Heart right ventricle (tissue), 16 donors: ENCODE measurements around the gene HSPB6. TPM values are rescaled to one million over a fixed set of nuclear protein-coding genes. Genes with fewer than 3 reads are reported as not detected.
"Not testable (repeated sequence)": the region's sequence is repeated elsewhere in the genome, so short reads cannot be mapped to it uniquely, and the experiment has no call there.

Source experiments
- ATAC-seq, 8 donors: fragments of 200-7000 bp; cut with Tn5 transposase; one replicate each; pipeline ENCODE4 v1.9.1; 2020; ENCODE audit warnings: mild to moderate bottlenecking in 8 of 8, moderate library complexity in 8 of 8, moderate number of reproducible peaks in 1 of 8
- DNase-seq, 2 donors: peaks; one replicate each; pipeline ENCODE4 v3.0.0-alpha.2; 2020
- H3K27ac ChIP-seq, 10 donors: fragments of 200-600 bp; sonication (generic) in 2 of 10; one replicate each; pipeline versions ENCODE4 v1.5.0 to v1.8.0; 2020 to 2022; ENCODE audit warnings: mild to moderate bottlenecking in 3 of 10
- H3K27me3 ChIP-seq, 7 donors: fragments of 200-600 bp; one replicate each; pipeline ENCODE4 v1.8.0; 2021 to 2022; ENCODE audit warnings: mild to moderate bottlenecking in 2 of 7
- H3K36me3 ChIP-seq, 9 donors: fragments of 200-600 bp; sonication (generic) in 1 of 9; one replicate each; pipeline versions ENCODE4 v1.5.0 to v1.8.0; 2020 to 2022; ENCODE audit warnings: mild to moderate bottlenecking in 2 of 9
- H3K4me1 ChIP-seq, 9 donors: fragments of 200-600 bp; sonication (generic) in 1 of 9; one replicate each; pipeline versions ENCODE4 v1.5.0 to v1.8.0; 2020 to 2022; ENCODE audit warnings: mild to moderate bottlenecking in 4 of 9
- H3K4me3 ChIP-seq, 10 donors: fragments of 200-600 bp; sonication (generic) in 2 of 10; one replicate each; pipeline versions ENCODE4 v1.5.0 to v1.8.0; 2020 to 2022; ENCODE audit warnings: mild to moderate bottlenecking in 7 of 10, moderate library complexity in 2 of 10
- H3K9me3 ChIP-seq, 11 donors: fragments of 200-600 bp in 10 of 11; sonication (generic) in 2 of 11; one replicate each; pipeline versions ENCODE4 v1.5.0 to v1.8.0; 2013 to 2022; ENCODE audit warnings: mild to moderate bottlenecking in 2 of 11, control low read depth in 1 of 11, moderate library complexity in 1 of 11
- CTCF ChIP-seq, 9 donors: fragments of 200-600 bp; sonication (generic) in 2 of 9; IDR thresholded peaks; one replicate each; pipeline versions ENCODE4 v1.5.0 to v1.8.0; 2021 to 2022; ENCODE audit warnings: antibody characterized with exemption in 9 of 9, mild to moderate bottlenecking in 5 of 9, moderate library complexity in 1 of 9
- WGBS, 2 donors: extraction: QIAGEN DNeasy Blood & Tissue Kit; methylation state at CpG; one replicate each; pipeline ENCODE4 v1.1.7; 2013; ENCODE audit warnings: inconsistent platforms in 1 of 2; 5-methylcytosine and 5-hydroxymethylcytosine counted together
- intact Hi-C, 10 donors: fragments of 100-400 bp; cut with DNase I; formaldehyde crosslinking; loops; one replicate each; pipeline versions ENCODE4 v1.11.1 to v1.14.2; 2022
- polyA plus RNA-seq, 2 donors: library from polyadenylated mRNA; stranded (reverse); fragments of 200-250 nt; gene quantifications; one replicate each; pipeline ENCODE4 v1.2.3, GENCODE V29; 2013
- total RNA-seq, 10 donors: library from RNA; stranded (reverse); fragmentation: NEBNext Ultra II Directional in 3 of 10; extraction: Animal tissue kit (Norgen Biotek cat#: 25700) in 3 of 10; gene quantifications; one replicate each; pipeline versions ENCODE4 v1.2.1 to v1.2.4, GENCODE V29; 2021 to 2023
- donor health status: Arrhythmogenic right ventricular cardiomyopathy.
- donor health status: ischemic (EF 13 %, LVEDD 7.1; RV severe dilation, severe dysfunction).
- donor health status: healthy with polysubstance abuse.
- donor health status: DM: no; HTN: yes; CAD: no.
- donor health status: DM: no; HTN: no; CAD: no.
- donor health status: ischemic (EF 25% LVEDD 6.9; RV normal size, moderate dysfunction).
- donor health status: ischemic (EF 25% LVEDD 5.7; RV mildly dilated, moderate dysfunction).
- donor health status: healthy.
- donor health status: DM: yes; HTN: yes; CAD: no.
- donor health status: Ischemic cardiomyopathy.
- donor health status: ischemic (EF 35%, LVEDD 5.7; RV mildly dilated, moderate dysfunction).
- donor health status: nonischemic (EF 11% LVEDD 7.7; RV severe dilation, severe dysfunction).
- donor health status: DM: yes; HTN: yes; CAD: no.
- donor health status: PGD.
- donor health status: ischemic (EF 29% LVEDD 5.4; RV normal size, mild dysfunction).
- donor health status: nonischemic (EF 23%, LVEDD 6.1; RV moderate dilation, normal function).

Gene HSPB6
- total and polyA plus RNA-seq, 12 donors = 387 to 1,269 (median 981) TPM

- Histone ChIP-seq H3K4me3 (no peak overlapping the region), H3K4me1 (no peaks in the 10 kb centered on the region), H3K27me3 (no peaks in the 10 kb centered on the region), H3K9me3 (no peaks in the 10 kb centered on the region), H3K27ac (no peak overlapping the region), H3K36me3 (peaks cover 14 to 100% (median 98%) of the 10 kb centered on the region in 9 donors)
- ATAC-seq = peak in 1 of 8 donors; percentile 5
- intact Hi-C loops = no loop called here
- DNase-seq = no peak
- TF ChIP-seq CTCF (IDR thresholded peaks at IDR 0.05) = no peak
- WGBS, 2 donors = 95% methylated on average over 25 of the region's 25 CpGs
These were observed 29.5 kb downstream of the HSPB6 start for GRCh38 chr19:35727053-35727955.

DNA sequence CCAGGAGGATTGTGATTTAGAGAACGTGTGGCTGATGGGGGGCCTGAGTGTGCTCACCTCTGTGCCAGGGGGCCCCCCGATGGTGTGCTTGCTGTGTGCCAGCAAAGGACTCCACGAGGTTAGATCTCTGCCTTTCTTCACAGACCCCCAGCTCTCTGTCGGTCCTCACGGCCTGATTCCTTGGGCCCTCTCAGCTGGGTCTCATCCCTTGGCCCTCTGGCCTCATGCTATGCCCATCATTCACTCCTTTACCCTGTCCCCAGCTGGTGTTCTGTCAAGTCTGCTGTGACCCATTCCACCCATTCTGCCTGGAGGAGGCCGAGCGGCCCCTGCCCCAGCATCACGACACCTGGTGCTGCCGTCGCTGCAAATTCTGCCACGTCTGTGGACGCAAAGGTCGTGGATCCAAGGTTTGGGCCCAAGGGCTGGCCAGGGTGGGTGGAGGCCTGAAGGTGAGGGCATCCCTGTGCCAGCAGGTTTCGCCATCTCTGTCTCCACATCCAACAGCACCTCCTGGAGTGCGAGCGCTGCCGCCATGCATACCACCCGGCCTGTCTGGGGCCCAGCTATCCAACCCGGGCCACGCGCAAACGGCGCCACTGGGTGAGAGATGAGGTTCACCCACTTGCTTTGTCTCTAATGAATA is 31.5 kb downstream of the HSPB6 start:
- no peak overlapping the region for H3K4me3 ChIP-seq
- H3K27me3 ChIP-seq = no peaks in the 10 kb centered on the region
- H3K4me1 ChIP-seq = no peaks in the 10 kb centered on the region
- no peak for TF ChIP-seq CTCF (IDR thresholded peaks at IDR 0.05)
- intact Hi-C loops = no loop called here
- no peak overlapping the region for H3K27ac ChIP-seq
- no peak for ATAC-seq
- H3K9me3 ChIP-seq = no peaks in the 10 kb centered on the region
- H3K36me3 ChIP-seq = peaks cover 14 to 100% (median 90%) of the 10 kb centered on the region in 9 donors
- DNase-seq = no peak
- WGBS, 2 donors = 95 to 96% methylated on average over 23 of the region's 23 CpGs

- DNase-seq (no peak), ATAC-seq (no peak)
- Histone ChIP-seq H3K27me3 (no peaks in the 10 kb centered on the region), H3K9me3 (no peaks in the 10 kb centered on the region), H3K4me3 (no peak overlapping the region), H3K27ac (no peak overlapping the region), H3K36me3 (peaks cover 14 to 100% (median 82%) of the 10 kb centered on the region in 9 donors), H3K4me1 (peaks cover 0 to 7% (median 1%) of the 10 kb centered on the region in 9 donors)
- WGBS, 2 donors = 96 to 98% methylated on average over 12 of the region's 12 CpGs
- no peak for TF ChIP-seq CTCF (IDR thresholded peaks at IDR 0.05)
- intact Hi-C loops = no loop called here
These were observed 32.3 kb downstream of the HSPB6 start for GRCh38 chr19:35724560-35724959.

DNA sequence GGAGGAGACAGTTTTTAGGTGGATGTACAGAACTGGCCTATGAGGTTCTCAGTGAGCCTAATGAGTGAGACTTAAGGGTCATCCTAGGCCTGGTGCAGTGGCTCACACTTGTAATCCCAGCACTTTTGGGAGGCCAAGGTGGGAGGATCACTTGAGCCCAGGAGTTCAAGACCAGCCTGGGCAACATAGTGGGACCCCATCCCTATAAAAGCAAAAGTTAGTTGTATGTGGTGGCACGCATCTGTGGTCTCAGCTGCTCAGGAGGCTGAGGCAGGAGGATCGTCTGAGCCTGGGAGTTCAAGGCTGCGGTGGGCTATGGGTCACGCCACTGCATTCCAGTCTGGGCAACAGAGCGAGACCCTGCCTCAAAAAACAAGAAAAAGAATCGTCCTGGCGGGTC is 32.7 kb downstream of the HSPB6 start:
- Histone ChIP-seq H3K4me1 (peaks cover under 1 to 12% (median 5%) of the 10 kb centered on the region in 9 donors), H3K36me3 (peaks cover 14 to 97% (median 78%) of the 10 kb centered on the region in 9 donors)
- DNase-seq, H3K4me3 ChIP-seq, H3K27me3 ChIP-seq, ATAC-seq, intact Hi-C loops, H3K27ac ChIP-seq, H3K9me3 ChIP-seq: not testable (repeated sequence)
- 95 to 99% methylated on average over 7 of the region's 7 CpGs for WGBS, 2 donors
